GM12878 (cell line): ENCODE data around the gene FBLN7. TPM values are rescaled to one million over a fixed set of nuclear protein-coding genes. Genes with fewer than 3 reads are reported as not detected.

Experiments
- ATAC-seq: fragments of 200-7000 bp; cut with Tn5 transposase; 3 replicates; pipeline ENCODE4 v1.9.1; 2020; ENCODE audit warnings: mild to moderate bottlenecking, moderate library complexity
- BruUV-seq: library from RNA; stranded (reverse); fragments of 400-500 nt; replicated peaks from 2 replicates; lab custom pipeline; 2021; lab: Mats Ljungman, UMichigan
- CTCF ChIA-PET: fragments of 300-600 bp; sonication (Branson Sonifier 250); formaldehyde crosslinking; extraction: SDS; loops from one replicate; lab custom pipeline; 2021; ENCODE audit warnings: inconsistent platforms; lab: Yijun Ruan, JAX
- POLR2A ChIA-PET: fragments of 350-600 bp; formaldehyde crosslinking; extraction: SDS; loops from one replicate; lab custom pipeline; 2021; ENCODE audit warnings: inconsistent platforms; lab: Charles Lee
- RAD21 ChIA-PET: fragments of 300-600 bp; sonication (Branson Sonifier 250); formaldehyde crosslinking; loops from one replicate; lab custom pipeline; 2023; ENCODE audit warnings: antibody characterized with exemption; ENCODE audit not compliant: unreplicated experiment; lab: Charles Lee
- SMC1A ChIA-PET: fragments of 300-600 bp; sonication (Branson Sonifier 250); formaldehyde crosslinking; loops from one replicate; lab custom pipeline; 2023; ENCODE audit not compliant: unreplicated experiment, uncharacterized antibody; lab: Charles Lee
- DNase-seq: peaks from one replicate; pipeline ENCODE4 v3.0.0-alpha.2; 2011; ENCODE audit warnings: low read depth, low spot score
- FAIRE-seq: peaks from 3 replicates; lab custom pipeline; 2011; peaks lifted over from hg19 to GRCh38; lab: Jason Lieb, UNC
- H2AFZ ChIP-seq: 2 replicates; pipeline ENCODE4 v1.6.0; 2011; ENCODE audit warnings: low read depth, low read length, control low read depth; ENCODE audit not compliant: control insufficient read depth
- H3K27ac ChIP-seq: 2 replicates; pipeline ENCODE4 v1.5.1; 2011; ENCODE audit warnings: control low read depth; ENCODE audit not compliant: control insufficient read depth, insufficient read depth
- H3K27me3 ChIP-seq, 2 experiments: replicated peaks in 1 of 2; 2 replicates each; pipeline versions ENCODE4 v1.6.0 to v1.6.1; 2011; ENCODE audit warnings: low read length in 1 of 2; ENCODE audit not compliant: control insufficient read depth in 2 of 2, insufficient read depth in 2 of 2
- H3K36me3 ChIP-seq, 2 experiments: 2 replicates each; pipeline ENCODE4 v1.5.1; 2011; ENCODE audit warnings: low read length in 1 of 2; ENCODE audit not compliant: control insufficient read depth in 2 of 2, insufficient read depth in 2 of 2
- H3K4me1 ChIP-seq: 2 replicates; pipeline ENCODE4 v1.6.1; 2011; ENCODE audit warnings: mild to moderate bottlenecking, low read length, moderate library complexity, mixed read lengths; ENCODE audit not compliant: control insufficient read depth, insufficient read depth
- H3K4me2 ChIP-seq: 2 replicates; pipeline ENCODE4 v1.6.0; 2011; ENCODE audit warnings: control low read depth; ENCODE audit not compliant: control insufficient read depth, insufficient read depth
- H3K4me3 ChIP-seq: fragments of 200-600 bp; sonication (generic); 2 replicates; pipeline ENCODE4 v1.5.1; 2016
- H3K79me2 ChIP-seq: 2 replicates; pipeline ENCODE4 v1.6.0; 2011; ENCODE audit warnings: low read length; ENCODE audit not compliant: control insufficient read depth, insufficient read depth
- H3K9ac ChIP-seq: 2 replicates; pipeline ENCODE4 v1.8.0; 2011; ENCODE audit warnings: low read length, control low read depth, mixed read lengths; ENCODE audit not compliant: control insufficient read depth, insufficient read depth
- H3K9me3 ChIP-seq: replicated peaks from 3 replicates; pipeline ENCODE4 v1.5.1; 2011; ENCODE audit warnings: mild to moderate bottlenecking, low read length; ENCODE audit not compliant: control insufficient read depth, insufficient read depth
- H4K20me1 ChIP-seq: 2 replicates; pipeline ENCODE4 v1.6.0; 2011; ENCODE audit not compliant: control insufficient read depth, insufficient read depth
- BCL3 ChIP-seq: IDR thresholded peaks from 2 replicates; pipeline ENCODE4 v1.6.1; 2011; ENCODE audit warnings: borderline replicate concordance, low read depth, mild to moderate bottlenecking, moderate library complexity, low read length; ENCODE audit not compliant: insufficient read depth, poor library complexity, severe bottlenecking
- CEBPZ ChIP-seq: fragments of 150-350 bp; IDR thresholded peaks from 2 replicates; pipeline ENCODE4 v1.6.1; 2016; ENCODE audit warnings: low read depth, low read length
- CREM ChIP-seq: IDR thresholded peaks from 2 replicates; pipeline ENCODE4 v1.6.1; 2014; ENCODE audit warnings: antibody characterized with exemption, low read depth
- HDAC6 ChIP-seq: fragments of 200-600 bp; sonication (generic); IDR thresholded peaks from one replicate; pipeline ENCODE4 v1.8.0; 2017; ENCODE audit warnings: antibody characterized with exemption; ENCODE audit not compliant: unreplicated experiment
- IRF5 ChIP-seq: fragments of 450-650 bp; IDR thresholded peaks from 2 replicates; pipeline ENCODE4 v1.6.1; 2017; ENCODE audit warnings: borderline replicate concordance
- LARP7 ChIP-seq: fragments of 450-650 bp; IDR thresholded peaks from 2 replicates; pipeline ENCODE4 v1.6.1; 2017; ENCODE audit warnings: mild to moderate bottlenecking
- MEF2A ChIP-seq: IDR thresholded peaks from 2 replicates; pipeline ENCODE4 v1.6.1; 2011; ENCODE audit warnings: low read depth, mild to moderate bottlenecking, low read length, moderate library complexity; ENCODE audit not compliant: insufficient read depth
- MYB ChIP-seq: fragments of 150-350 bp; IDR thresholded peaks from 2 replicates; pipeline ENCODE4 v1.6.1; 2014; ENCODE audit warnings: mild to moderate bottlenecking, low read depth, low read length, borderline replicate concordance
- NR2C2 ChIP-seq: IDR thresholded peaks from 2 replicates; pipeline ENCODE4 v1.6.1; 2011; ENCODE audit warnings: borderline replicate concordance, low read depth; ENCODE audit not compliant: control insufficient read depth, insufficient read length
- PML ChIP-seq: IDR thresholded peaks from 2 replicates; pipeline ENCODE4 v1.6.1; 2012; ENCODE audit warnings: low read length, inconsistent platforms
- POU2F2 ChIP-seq: IDR thresholded peaks from 3 replicates; pipeline ENCODE4 v1.6.1; 2011; ENCODE audit warnings: low read depth, mild to moderate bottlenecking, low read length, borderline replicate concordance
- TBL1XR1 ChIP-seq: IDR thresholded peaks from 2 replicates; pipeline ENCODE4 v1.6.1; 2012; ENCODE audit warnings: low read depth, low read length, improper control_type of control experiment
- WGBS: methylation state at CpG from one replicate; pipeline ENCODE4 v1.1.6; 2016; ENCODE audit warnings: low lambda C conversion rate; ENCODE audit not compliant: insufficient replicate concordance, insufficient coverage; ENCODE audit errors: missing lambda C conversion rate; 5-methylcytosine and 5-hydroxymethylcytosine counted together
- in situ Hi-C: fragments of 300-500 bp; cut with MboI; formaldehyde crosslinking; loops from 9 replicates; pipeline ENCODE4 v1.14.3; 2018; ENCODE audit warnings: mixed read lengths
- intact Hi-C: fragments of 100-400 bp; cut with micrococcal nuclease; formaldehyde crosslinking; loops from one replicate; pipeline ENCODE4 v1.14.2; 2022; ENCODE audit not compliant: unreplicated experiment
- polyA plus RNA-seq, 11 experiments: library from polyadenylated mRNA; depleted of rRNA in 4 of 11; unstranded in 6 of 11; stranded (reverse) in 5 of 11; fragments of >200 nt; fragmentation: Nextera tagmentation in 4 of 11; fragmentation: Illumina TruSeq in 1 of 11; extraction: Ambion mirVana in 4 of 11; extraction: Trizol in 1 of 11; gene quantifications; 1 replicate in 1 of 11; 2 replicates in 10 of 11; pipeline versions ENCODE4 v1.2.1 to v1.2.3, GENCODE V29; 2011 to 2016; ENCODE audit warnings: inconsistent platforms in 2 of 11, missing spikeins in 2 of 11, low read depth in 1 of 11
- total RNA-seq, 4 experiments: library from RNA; depleted of rRNA in 3 of 4; stranded (reverse); fragments of >200 nt in 3 of 4; fragmentation: Illumina TruSeq in 1 of 4; extraction: Trizol in 1 of 4; gene quantifications; 2 replicates each; pipeline versions ENCODE4 v1.2.1 to v1.2.3, GENCODE V29; 2013 to 2021

The FBLN7 gene
- total and polyA plus RNA-seq, 10 of the 15 experiments (the other 5 are each of a cell fraction or from before 2014, with no cell fraction given): 0.01 to 0.10 (median 0.01) TPM; not detected in 7

- SMC1A ChIA-PET: interaction anchor here (0.7 kb wide), 1 partner anchor 35 kb away, joined by 3 read pairs; no protein-coding TSS in a partner anchor
- WGBS: 97% methylated on average over 3 of the region's 3 CpGs
Observed at GRCh38 chr2:112216167-112216566, 78.0 kb downstream of the FBLN7 start.

More at GRCh38 chr2:112216167-112216566, 78.0 kb downstream of the FBLN7 start:
- Histone ChIP-seq H3K9ac (no peak overlapping the region), H3K27me3 (no peaks in the 10 kb centered on the region), H3K79me2 (no peaks in the 10 kb centered on the region), H3K9me3 (peaks cover 3% of the 10 kb centered on the region; the same call in 2 of the 3 replicates), H3K4me2 (no peak overlapping the region), H4K20me1 (no peaks in the 10 kb centered on the region), H3K4me3 (no peak overlapping the region), H3K36me3 (peaks cover 2 to 7% of the 10 kb centered on the region in 2 experiments; a peak in 3 of 4 replicates), H2AFZ (no peak overlapping the region), H3K4me1 (no peaks in the 10 kb centered on the region), H3K27ac (no peak overlapping the region)
- intact Hi-C loops: no loop called here
- ChIA-PET POLR2A (no interaction called here), CTCF (interaction anchor here (1.4 kb wide), 1 partner anchor 11 kb away, joined by 3 read pairs; no protein-coding TSS in a partner anchor), RAD21 (no interaction called here)
- TF ChIP-seq PML (no peak), TBL1XR1 (no peak), MEF2A (no peak), IRF5 (no peak), NR2C2 (no peak), CREM (no peak), LARP7 (no peak), POU2F2 (no peak), MYB (no peak), BCL3 (no peak), HDAC6 (no peak), CEBPZ (no peak)
- no peak for DNase-seq
- in situ Hi-C loops: no loop called here
- no peak for ATAC-seq
- no TSS peak for BruUV-seq
- FAIRE-seq: no peak
